Neural cell (in vitro differentiated cells): ENCODE measurements around the gene DCPS. TPM values are rescaled to one million over a fixed set of nuclear protein-coding genes. Genes with fewer than 3 reads are reported as not detected.
A peak's percentile ranks its signal among the peaks of the same experiment; 100 is the strongest.

Experiments used
- H2AFZ ChIP-seq: fragments of 200-600, 300-800 bp; sonication (generic), shearing (Covaris generic); 2 replicates; pipeline ENCODE4 v1.6.0; 2014; ENCODE audit warnings: low read depth, mild to moderate bottlenecking, antibody characterized with exemption, low read length, moderate library complexity
- H3F3A ChIP-seq: fragments of 200-600 bp; shearing (Covaris generic); 2 replicates; pipeline ENCODE4 v1.6.1; 2016; ENCODE audit warnings: mild to moderate bottlenecking, moderate library complexity, mixed read lengths, antibody characterized with exemption, low read length; ENCODE audit not compliant: insufficient read depth, poor library complexity, severe bottlenecking
- H3K27ac ChIP-seq: fragments of 200-600, 300-800 bp; sonication (generic), shearing (Covaris generic); 2 replicates; pipeline ENCODE4 v1.5.1; 2014; ENCODE audit warnings: mild to moderate bottlenecking, low read length, moderate library complexity
- H3K27me3 ChIP-seq: fragments of 300-800, 200-600 bp; sonication (generic), shearing (Covaris generic); 2 replicates; pipeline ENCODE4 v1.6.0; 2014; ENCODE audit warnings: mild to moderate bottlenecking, low read depth, low read length, moderate library complexity; ENCODE audit not compliant: insufficient read depth
- H3K36me3 ChIP-seq: fragments of 300-800, 200-600 bp; sonication (generic), shearing (Covaris generic); 2 replicates; pipeline ENCODE4 v1.5.1; 2014; ENCODE audit warnings: mild to moderate bottlenecking, antibody characterized with exemption, low read length, moderate library complexity; ENCODE audit not compliant: insufficient read depth
- H3K4me2 ChIP-seq: fragments of 300-800, 200-600 bp; sonication (generic), shearing (Covaris generic); 2 replicates; pipeline ENCODE4 v1.6.0; 2014; ENCODE audit warnings: mild to moderate bottlenecking, low read length
- H3K4me3 ChIP-seq: fragments of 300-800, 200-600 bp; sonication (generic), shearing (Covaris generic); 2 replicates; pipeline ENCODE4 v1.5.1; 2014; ENCODE audit warnings: mild to moderate bottlenecking, low read length, moderate library complexity
- H3K79me2 ChIP-seq: fragments of 200-600 bp; shearing (Covaris generic); replicated peaks from 2 replicates; pipeline ENCODE4 v1.6.0; 2014; ENCODE audit warnings: mild to moderate bottlenecking, low read length, moderate library complexity; ENCODE audit not compliant: insufficient read depth
- H3K9ac ChIP-seq: fragments of 300-800, 200-600 bp; sonication (generic), shearing (Covaris generic); 2 replicates; pipeline ENCODE4 v1.6.1; 2016; ENCODE audit warnings: mild to moderate bottlenecking, low read length, mixed read lengths
- H3K9me2 ChIP-seq: fragments of 200-600 bp; shearing (Covaris generic); 2 replicates; pipeline ENCODE4 v1.6.1; 2016; ENCODE audit warnings: mild to moderate bottlenecking, low read length, mixed read lengths; ENCODE audit not compliant: insufficient read depth
- H3K9me3 ChIP-seq: fragments of 200-600, 300-800 bp; sonication (generic), shearing (Covaris generic); 2 replicates; pipeline ENCODE4 v1.6.1; 2016; ENCODE audit warnings: mild to moderate bottlenecking, mixed run types, low read length, moderate library complexity, mixed read lengths
- H4K20me1 ChIP-seq: fragments of 200-600 bp; shearing (Covaris generic); 2 replicates; pipeline ENCODE4 v1.6.1; 2016; ENCODE audit warnings: mild to moderate bottlenecking, mixed run types; ENCODE audit not compliant: insufficient read depth
- EP300 ChIP-seq: fragments of 450-650 bp; conservative IDR thresholded peaks from 2 replicates; pipeline ENCODE4 v1.6.1; 2014; ENCODE audit warnings: antibody characterized with exemption, mild to moderate bottlenecking, moderate library complexity; ENCODE audit not compliant: poor library complexity, severe bottlenecking
- EZH2 ChIP-seq: fragments of 200-600, 300-800 bp; shearing (Covaris generic), sonication (generic); IDR thresholded peaks from 2 replicates; pipeline ENCODE4 v1.6.1; 2014; ENCODE audit warnings: antibody characterized with exemption, low read length, borderline replicate concordance, mild to moderate bottlenecking; ENCODE audit not compliant: insufficient read depth, poor library complexity, severe bottlenecking
- MXI1 ChIP-seq: fragments of 450-650 bp; conservative IDR thresholded peaks from 2 replicates; pipeline ENCODE4 v1.6.1; 2014; ENCODE audit warnings: antibody characterized with exemption, mild to moderate bottlenecking; ENCODE audit not compliant: poor library complexity, severe bottlenecking
- POLR2AphosphoS5 ChIP-seq: IDR thresholded peaks from 2 replicates; pipeline ENCODE4 v1.6.1; 2012
- RAD21 ChIP-seq: fragments of 450-650 bp; conservative IDR thresholded peaks from 2 replicates; pipeline ENCODE4 v1.6.1; 2014; ENCODE audit warnings: antibody characterized with exemption, mild to moderate bottlenecking, moderate library complexity
- REST ChIP-seq: IDR thresholded peaks from 2 replicates; pipeline ENCODE4 v1.6.1; 2012; ENCODE audit warnings: borderline replicate concordance
- SMC3 ChIP-seq: fragments of 450-650 bp; conservative IDR thresholded peaks from 2 replicates; pipeline ENCODE4 v1.6.1; 2014; ENCODE audit warnings: antibody characterized with exemption, mild to moderate bottlenecking, moderate library complexity; ENCODE audit not compliant: poor library complexity
- TAF1 ChIP-seq: IDR thresholded peaks from 2 replicates; pipeline ENCODE4 v1.6.1; 2012; ENCODE audit warnings: low read depth
- polyA plus RNA-seq: library from polyadenylated mRNA; depleted of rRNA; stranded (reverse); fragments of >200 nt; gene quantifications from 2 replicates; pipeline ENCODE4 v1.2.3, GENCODE V29; 2014
- TF ChIP-seq, protein P1 (sequence below): fragments of 450-650 bp; IDR thresholded peaks from 2 replicates; pipeline ENCODE4 v1.5.1; 2014; ENCODE audit warnings: antibody characterized with exemption, mild to moderate bottlenecking, moderate library complexity; ENCODE audit not compliant: poor library complexity, severe bottlenecking

The DCPS gene
- polyA plus RNA-seq, 1 donor from 2014 or later: 6.4 TPM

GRCh38 chr11:126354631-126355323, 50.9 kb downstream of the DCPS start:
- no peaks in the 10 kb centered on the region for H3K9me3 ChIP-seq
- H3F3A ChIP-seq: no peaks in the 10 kb centered on the region
- H4K20me1 ChIP-seq: no peaks in the 10 kb centered on the region
- no peaks in the 10 kb centered on the region for H3K27me3 ChIP-seq
- peak overlapping the region; percentile 94 for H3K9ac ChIP-seq
- H3K4me3 ChIP-seq: peak overlapping the region; percentile 94
- no peaks in the 10 kb centered on the region for H3K36me3 ChIP-seq
- H2AFZ ChIP-seq: peak overlapping the region; percentile 94
- peak overlapping the region; percentile 88 for H3K4me2 ChIP-seq
- H3K9me2 ChIP-seq: no peaks in the 10 kb centered on the region
- TF ChIP-seq TAF1: no peak
- peak overlapping the region; percentile 70 for H3K27ac ChIP-seq
- H3K79me2 ChIP-seq: peaks cover 10% of the 10 kb centered on the region

- TF ChIP-seq, protein P1, sequence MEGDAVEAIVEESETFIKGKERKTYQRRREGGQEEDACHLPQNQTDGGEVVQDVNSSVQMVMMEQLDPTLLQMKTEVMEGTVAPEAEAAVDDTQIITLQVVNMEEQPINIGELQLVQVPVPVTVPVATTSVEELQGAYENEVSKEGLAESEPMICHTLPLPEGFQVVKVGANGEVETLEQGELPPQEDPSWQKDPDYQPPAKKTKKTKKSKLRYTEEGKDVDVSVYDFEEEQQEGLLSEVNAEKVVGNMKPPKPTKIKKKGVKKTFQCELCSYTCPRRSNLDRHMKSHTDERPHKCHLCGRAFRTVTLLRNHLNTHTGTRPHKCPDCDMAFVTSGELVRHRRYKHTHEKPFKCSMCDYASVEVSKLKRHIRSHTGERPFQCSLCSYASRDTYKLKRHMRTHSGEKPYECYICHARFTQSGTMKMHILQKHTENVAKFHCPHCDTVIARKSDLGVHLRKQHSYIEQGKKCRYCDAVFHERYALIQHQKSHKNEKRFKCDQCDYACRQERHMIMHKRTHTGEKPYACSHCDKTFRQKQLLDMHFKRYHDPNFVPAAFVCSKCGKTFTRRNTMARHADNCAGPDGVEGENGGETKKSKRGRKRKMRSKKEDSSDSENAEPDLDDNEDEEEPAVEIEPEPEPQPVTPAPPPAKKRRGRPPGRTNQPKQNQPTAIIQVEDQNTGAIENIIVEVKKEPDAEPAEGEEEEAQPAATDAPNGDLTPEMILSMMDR: peak; percentile 14
- TF ChIP-seq TAF1 (no peak), EP300 (no peak), RAD21 (peak; percentile 25), POLR2AphosphoS5 (peak; percentile 89), SMC3 (peak; percentile 8), REST (peak; percentile 56), EZH2 (no peak), MXI1 (no peak)
- Histone ChIP-seq H3K27me3 (no peaks in the 10 kb centered on the region), H3K79me2 (peaks cover 10% of the 10 kb centered on the region), H3K9ac (peak within 1 kb of the TSS; percentile 94), H3K36me3 (no peaks in the 10 kb centered on the region), H2AFZ (peak within 1 kb of the TSS; percentile 94), H3F3A (no peaks in the 10 kb centered on the region), H3K9me2 (no peaks in the 10 kb centered on the region), H4K20me1 (no peaks in the 10 kb centered on the region), H3K27ac (peak within 1 kb of the TSS; percentile 70), H3K9me3 (no peaks in the 10 kb centered on the region), H3K4me3 (peak within 1 kb of the TSS; percentile 94), H3K4me2 (peak within 1 kb of the TSS; percentile 88)
Observed at GRCh38 chr11:126355324-126355925, 51.6 kb downstream of the DCPS start, which contains the start of gene ST3GAL4. Gene ST3GAL4 (plus strand): TSS chr11:126355686. CDS start chr11:126406156, 50,470 bp downstream.
